ENCODE results near the gene MYO18B. TPM values are rescaled to one million over a fixed set of nuclear protein-coding genes. Genes with fewer than 3 reads are reported as not detected.
A peak's percentile ranks its signal among the peaks of the same experiment; 100 is the strongest.

The MYO18B gene
- total RNA-seq, 1 donor from 2014 or later, result not detected

GRCh38 chr22:25849522-25849921 lies 107.5 kb downstream of the MYO18B start:
- Mint-ChIP-seq H3K9me3 (peaks cover 4% of the 10 kb centered on the region), H3K36me3 (ENCODE audit: low read depth) (no peaks in the 10 kb centered on the region), H3K27ac (ENCODE audit: unreplicated experiment) (no peak overlapping the region), H3K4me3 (no peak overlapping the region), H3K4me1 (peaks cover 16% of the 10 kb centered on the region), H3K27me3 (ENCODE audit: low read depth) (peaks cover 12% of the 10 kb centered on the region)
- DNase-seq (ENCODE audit: low read depth, low spot score), result no peak
- no peak for TF ChIP-seq CTCF (conservative IDR thresholded peaks at IDR 0.05)

GRCh38 chr22:25852223-25852622 lies 110.2 kb downstream of the MYO18B start:
- peaks cover 21% of the 10 kb centered on the region for H3K27me3 Mint-ChIP-seq (ENCODE audit: low read depth)
- no peaks in the 10 kb centered on the region for H3K36me3 Mint-ChIP-seq (ENCODE audit: low read depth)
- H3K4me1 Mint-ChIP-seq, result peaks cover 18% of the 10 kb centered on the region
- TF ChIP-seq CTCF (conservative IDR thresholded peaks at IDR 0.05), result no peak
- H3K27ac Mint-ChIP-seq (ENCODE audit: unreplicated experiment), result no peak overlapping the region
- H3K4me3 Mint-ChIP-seq, result no peak overlapping the region
- H3K9me3 Mint-ChIP-seq, result peaks cover 4% of the 10 kb centered on the region
- DNase-seq (ENCODE audit: low read depth, low spot score), result no peak

- no peak for TF ChIP-seq CTCF (conservative IDR thresholded peaks at IDR 0.05)
- DNase-seq (ENCODE audit: low read depth, low spot score), result no peak
- no peak overlapping the region for H3K27ac Mint-ChIP-seq (ENCODE audit: unreplicated experiment)
- peaks cover 25% of the 10 kb centered on the region for H3K27me3 Mint-ChIP-seq (ENCODE audit: low read depth)
- H3K36me3 Mint-ChIP-seq (ENCODE audit: low read depth), result no peaks in the 10 kb centered on the region
- H3K4me3 Mint-ChIP-seq, result no peak overlapping the region
- H3K9me3 Mint-ChIP-seq, result peaks cover 4% of the 10 kb centered on the region
- peaks cover 17% of the 10 kb centered on the region for H3K4me1 Mint-ChIP-seq
These were observed 111.1 kb downstream of the MYO18B start for GRCh38 chr22:25853078-25853477.

- TF ChIP-seq CTCF (conservative IDR thresholded peaks at IDR 0.05), result peak; percentile 56
- Mint-ChIP-seq H3K36me3 (ENCODE audit: low read depth) (no peaks in the 10 kb centered on the region), H3K4me3 (no peak overlapping the region), H3K4me1 (peaks cover 15% of the 10 kb centered on the region), H3K9me3 (peaks cover 4% of the 10 kb centered on the region), H3K27me3 (ENCODE audit: low read depth) (peaks cover 32% of the 10 kb centered on the region), H3K27ac (ENCODE audit: unreplicated experiment) (peak overlapping the region; percentile 62)
- DNase-seq (ENCODE audit: low read depth, low spot score), result no peak
These were observed 111.7 kb downstream of the MYO18B start for GRCh38 chr22:25853501-25854284.

- no peaks in the 10 kb centered on the region for H3K36me3 Mint-ChIP-seq (ENCODE audit: low read depth)
- no peak for DNase-seq (ENCODE audit: low read depth, low spot score)
- peaks cover 14% of the 10 kb centered on the region for H3K27me3 Mint-ChIP-seq (ENCODE audit: low read depth)
These were observed 127.8 kb downstream of the MYO18B start for GRCh38 chr22:25869771-25870170.

More at GRCh38 chr22:25869771-25870170, 127.8 kb downstream of the MYO18B start:
- Mint-ChIP-seq H3K9me3 (no peaks in the 10 kb centered on the region), H3K4me1 (peaks cover 5% of the 10 kb centered on the region), H3K4me3 (no peak overlapping the region), H3K27ac (ENCODE audit: unreplicated experiment) (no peak overlapping the region)
- TF ChIP-seq CTCF (conservative IDR thresholded peaks at IDR 0.05), result no peak
